Measurements from ENCODE around the gene ZNRF4.

Gene ZNRF4

GRCh38 chr19:5439452-5439851 is 15.8 kb upstream of the ZNRF4 start:
- no peak for DNase-seq

GRCh38 chr19:5440299-5440698 is 14.9 kb upstream of the ZNRF4 start:
- no peak for DNase-seq

- DNase-seq: no peak
These were observed 11.5 kb upstream of the ZNRF4 start for GRCh38 chr19:5443723-5444122.

DNA sequence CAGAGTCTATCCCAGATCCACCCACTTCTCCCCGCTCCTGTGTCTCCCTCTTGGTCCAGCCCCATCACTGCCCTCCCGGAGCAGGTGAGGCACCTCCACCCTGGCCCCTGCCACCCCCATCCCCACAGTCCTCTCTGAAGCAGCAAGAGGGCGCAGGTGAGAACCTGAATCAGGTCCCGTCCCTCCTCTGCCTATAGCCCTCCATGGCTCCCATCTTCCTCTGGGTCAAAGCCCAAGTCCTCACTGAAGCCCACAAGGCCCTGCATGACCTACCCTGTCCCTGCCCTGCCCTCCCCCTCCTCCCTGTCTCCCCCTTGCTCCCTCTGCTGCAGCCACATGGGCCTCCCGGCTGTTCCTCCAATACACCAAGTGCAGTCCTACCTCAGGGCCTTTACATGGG is 10.8 kb upstream of the ZNRF4 start:
- DNase-seq: no peak

GRCh38 chr19:5445071-5445470 is 10.1 kb upstream of the ZNRF4 start:
- DNase-seq: no peak

DNA sequence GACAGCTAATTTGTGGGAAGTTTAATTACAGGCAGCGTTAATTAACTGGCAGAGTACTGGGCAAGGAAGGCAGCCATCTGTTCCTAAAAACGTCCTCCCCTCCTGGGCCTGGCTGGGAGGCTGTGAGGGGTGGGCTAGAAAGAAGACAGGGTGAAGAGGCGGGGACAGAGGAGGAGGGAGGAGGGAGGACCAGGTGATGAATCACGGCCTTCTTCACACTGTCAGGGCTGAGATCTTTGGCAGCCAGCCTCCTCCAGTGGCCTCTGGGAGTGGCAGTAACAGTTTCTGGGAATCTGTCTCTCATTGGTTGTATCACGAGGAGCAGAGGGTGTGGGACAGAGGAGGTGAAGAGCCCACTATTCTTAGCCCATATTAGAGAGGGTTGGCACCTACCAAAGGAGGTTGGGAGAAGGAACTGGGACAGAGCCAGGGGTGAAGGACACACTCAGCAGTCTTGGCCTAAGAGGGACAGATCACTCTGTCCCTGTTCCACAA is 9.6 kb upstream of the ZNRF4 start:
- peak in 5 of 56 donors; percentile 7 to 23 (median 13) for DNase-seq

GRCh38 chr19:5447700-5448311 is 7.4 kb upstream of the ZNRF4 start:
- peak in 4 of 56 donors; percentile 5 to 16 (median 10) for DNase-seq

GRCh38 chr19:5448374-5448773 is 6.8 kb upstream of the ZNRF4 start:
- no peak for DNase-seq

DNA sequence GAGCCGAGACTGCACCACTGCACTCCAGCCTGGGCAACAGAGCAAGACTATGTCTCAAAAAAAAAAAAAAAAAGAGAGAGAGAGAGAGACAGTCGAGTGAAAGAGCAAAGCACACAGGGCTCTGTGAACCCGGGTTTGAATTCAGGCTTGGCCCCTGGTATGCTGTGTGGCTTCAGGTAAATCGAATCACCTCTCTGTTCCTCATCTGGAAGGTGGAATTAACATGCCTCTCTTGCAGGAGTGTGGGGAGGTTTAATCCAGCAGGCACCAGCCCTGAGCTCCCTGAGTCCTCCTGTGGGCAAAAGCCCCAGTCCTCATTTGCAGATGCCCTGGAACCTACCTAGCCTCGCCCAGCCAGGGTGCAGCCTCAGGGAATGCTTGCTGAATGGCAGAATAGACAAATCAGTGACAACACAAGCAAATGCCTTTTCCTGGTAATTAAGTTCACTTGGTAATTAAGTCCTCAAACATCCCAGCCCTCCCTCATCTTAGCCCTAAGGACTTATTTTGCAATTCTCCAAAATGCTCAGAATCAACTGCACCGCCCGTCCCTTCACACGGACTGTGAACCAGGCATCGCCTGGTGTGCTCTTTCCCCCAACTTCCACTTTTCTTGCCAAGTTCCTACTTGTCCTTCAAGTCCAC is 4.6 kb upstream of the ZNRF4 start:
- no peak for DNase-seq

DNA sequence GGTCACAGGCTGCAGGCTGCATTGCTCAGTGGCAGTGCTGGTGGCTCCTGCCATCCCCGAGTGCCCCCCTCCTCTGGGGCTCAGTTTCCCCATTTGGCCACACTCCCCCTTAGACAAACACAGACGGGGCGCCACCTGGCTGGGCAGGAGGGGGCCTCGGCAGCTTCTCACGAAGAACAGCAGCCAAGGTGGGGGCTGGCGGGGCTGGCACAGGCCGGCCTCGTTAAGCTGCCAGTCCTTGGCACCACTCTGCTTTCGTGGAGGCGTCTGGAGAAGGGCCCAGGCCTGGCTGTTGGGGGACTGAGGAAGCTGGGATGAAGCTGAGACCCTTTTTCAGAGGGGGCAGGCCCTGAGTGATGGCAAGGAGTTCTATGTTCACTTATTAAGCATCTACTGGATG is 3.7 kb upstream of the ZNRF4 start:
- DNase-seq: peak in 29 of 56 donors; percentile 2 to 79 (median 33)

GRCh38 chr19:5452594-5453565 is 2.3 kb upstream of the ZNRF4 start:
- peak in 6 of 56 donors; percentile 1 to 21 (median 9) for DNase-seq

DNA sequence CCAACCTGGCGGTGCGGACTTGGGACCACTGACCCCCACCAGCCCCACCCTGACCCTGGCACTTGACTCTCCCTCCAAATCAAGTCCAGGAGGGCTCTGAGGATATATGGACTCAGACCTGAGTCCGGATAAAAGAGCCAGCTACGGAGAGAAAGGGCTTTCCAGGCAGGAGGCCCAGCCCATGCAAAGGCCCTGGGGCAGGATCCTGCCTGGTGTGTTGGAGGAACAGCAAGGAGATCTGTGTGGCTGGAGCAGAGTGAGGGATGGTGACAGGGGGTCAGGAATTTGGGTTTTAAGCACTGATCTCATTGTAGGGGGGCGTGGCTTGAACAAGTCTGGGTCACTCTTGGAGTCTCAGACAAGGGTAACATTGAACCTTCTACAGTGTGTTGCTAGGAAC is 474 bp upstream of the ZNRF4 start:
- DNase-seq: no peak

DNA sequence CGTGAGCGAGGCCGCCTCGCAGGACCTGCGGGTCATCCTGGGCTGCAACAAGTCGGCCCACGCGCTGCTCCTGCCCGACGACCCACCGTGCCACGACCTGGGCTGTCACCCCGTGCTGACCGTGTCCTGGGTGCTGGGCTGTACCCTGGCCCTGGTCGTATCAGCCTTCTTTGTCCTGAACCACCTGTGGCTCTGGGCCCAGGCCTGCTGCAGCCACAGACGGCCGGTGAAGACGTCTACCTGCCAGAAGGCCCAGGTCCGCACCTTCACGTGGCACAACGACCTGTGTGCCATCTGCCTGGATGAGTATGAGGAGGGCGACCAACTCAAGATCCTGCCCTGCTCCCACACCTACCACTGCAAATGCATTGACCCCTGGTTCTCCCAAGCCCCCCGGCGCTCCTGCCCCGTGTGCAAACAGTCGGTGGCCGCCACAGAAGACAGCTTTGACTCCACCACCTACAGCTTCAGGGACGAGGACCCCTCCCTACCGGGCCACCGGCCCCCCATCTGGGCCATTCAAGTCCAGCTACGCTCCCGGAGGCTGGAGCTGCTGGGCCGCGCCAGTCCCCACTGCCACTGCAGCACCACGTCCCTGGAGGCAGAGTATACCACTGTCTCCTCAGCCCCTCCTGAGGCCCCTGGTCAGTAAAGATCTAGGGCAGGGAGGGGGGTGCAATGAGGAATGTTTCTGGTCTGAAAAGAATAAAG is 1.1 kb downstream of the ZNRF4 start:
- no peak for DNase-seq

DNA sequence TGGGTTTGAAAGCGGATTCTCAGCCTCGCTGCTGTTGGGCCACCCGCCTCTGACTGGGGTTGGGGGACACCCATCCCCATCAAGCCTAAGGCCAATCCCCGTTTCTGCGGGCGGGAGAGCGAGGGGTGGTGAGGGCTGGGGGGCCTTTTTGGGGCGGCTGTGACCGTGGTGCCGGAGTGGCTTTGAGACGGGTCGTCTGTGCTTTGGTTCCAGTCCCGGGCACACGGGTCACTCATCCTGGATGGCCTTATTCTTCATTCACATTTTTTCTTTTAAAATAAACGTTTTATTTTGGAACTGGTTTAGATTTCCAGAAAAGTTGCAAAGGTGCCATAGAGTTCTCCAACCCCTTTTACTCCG is 1.6 kb downstream of the ZNRF4 start:
- DNase-seq: no peak

GRCh38 chr19:5457709-5458108 is 2.5 kb downstream of the ZNRF4 start:
- no peak for DNase-seq

- DNase-seq: no peak
These were observed 3.2 kb downstream of the ZNRF4 start for GRCh38 chr19:5458420-5458819.

GRCh38 chr19:5459360-5459759 is 4.1 kb downstream of the ZNRF4 start:
- DNase-seq: no peak

GRCh38 chr19:5460748-5461147 is 5.5 kb downstream of the ZNRF4 start:
- no peak for DNase-seq

- no peak for DNase-seq
These were observed 8.7 kb downstream of the ZNRF4 start for GRCh38 chr19:5463959-5464358.

- DNase-seq: no peak
These were observed 10.9 kb downstream of the ZNRF4 start for GRCh38 chr19:5466072-5466471.

DNA sequence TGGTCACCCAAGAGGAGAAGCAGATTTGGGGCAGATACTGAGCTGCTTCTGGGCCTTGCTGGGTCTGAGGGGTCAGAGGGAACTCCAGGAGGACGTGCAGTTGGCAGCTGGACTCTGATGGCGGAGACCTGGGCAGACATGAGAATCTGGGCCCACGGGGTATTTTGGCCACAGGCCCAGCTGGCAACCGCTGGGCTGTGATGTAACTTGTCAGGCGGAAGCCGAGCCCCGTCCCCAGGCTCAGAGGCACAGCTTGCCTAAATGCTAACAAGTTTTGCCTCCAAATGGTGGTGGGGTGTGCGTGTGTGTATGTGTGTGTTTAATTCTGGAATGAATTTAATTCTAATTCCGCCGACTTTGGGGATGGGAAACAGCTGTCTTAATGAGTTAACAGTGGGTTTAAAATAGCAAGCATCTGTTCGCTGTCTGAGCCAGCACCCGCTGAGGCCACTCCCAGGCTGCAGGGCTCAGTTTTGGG is 11.6 kb downstream of the ZNRF4 start:
- DNase-seq: peak in 8 of 56 donors; percentile 13 to 43 (median 29)

Measured in amygdala (tissue), 56 donors.